HG02588 (cell line): ENCODE data around the gene TNS1.

Source experiments
- ATAC-seq: cut with Tn5 transposase; IDR thresholded peaks from one replicate; pipeline ENCODE4 v1.9.1; 2021; ENCODE audit warnings: mild to moderate bottlenecking, moderate library complexity; ENCODE audit not compliant: unreplicated experiment

TNS1 gene

DNA sequence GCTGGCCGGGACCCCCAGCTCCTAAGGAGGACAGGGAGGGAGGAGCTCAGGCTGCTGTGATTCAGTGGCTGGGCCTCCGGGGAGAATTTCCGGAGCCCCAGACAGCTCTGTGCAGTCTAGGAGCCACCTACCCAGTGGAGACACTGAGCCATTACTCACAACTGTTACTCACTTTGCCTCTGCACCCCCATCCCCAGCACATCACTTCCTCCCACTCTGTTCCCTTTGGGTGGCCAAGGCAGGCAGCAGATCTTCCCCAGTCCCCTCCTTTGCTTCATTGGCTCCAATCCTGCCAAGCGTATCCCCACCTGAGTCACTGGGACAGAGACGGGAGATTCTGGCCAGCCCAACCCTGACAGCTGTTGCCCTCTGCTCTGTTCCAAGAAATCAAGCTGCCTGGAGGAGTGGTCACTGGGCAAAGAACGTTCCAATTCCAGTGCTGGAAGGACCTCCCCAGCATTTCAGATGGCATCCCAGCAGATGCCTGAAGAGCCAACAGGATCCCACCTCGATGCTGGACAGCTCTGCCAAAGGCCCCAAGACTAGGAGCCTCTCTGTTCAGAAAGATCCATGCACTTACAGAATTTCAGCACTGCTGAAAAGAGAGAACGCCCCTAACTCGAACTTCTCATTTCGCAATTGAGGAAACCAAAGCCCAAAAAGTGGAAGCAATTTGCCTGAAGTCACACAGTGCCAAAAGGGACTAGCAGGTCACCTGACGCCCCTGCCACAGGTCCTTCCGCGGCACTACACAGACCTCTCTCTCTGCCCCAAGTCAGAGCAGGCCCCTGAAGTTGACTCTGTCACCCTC, 68.3 kb downstream of the TNS1 start:
- no peak for ATAC-seq

DNA sequence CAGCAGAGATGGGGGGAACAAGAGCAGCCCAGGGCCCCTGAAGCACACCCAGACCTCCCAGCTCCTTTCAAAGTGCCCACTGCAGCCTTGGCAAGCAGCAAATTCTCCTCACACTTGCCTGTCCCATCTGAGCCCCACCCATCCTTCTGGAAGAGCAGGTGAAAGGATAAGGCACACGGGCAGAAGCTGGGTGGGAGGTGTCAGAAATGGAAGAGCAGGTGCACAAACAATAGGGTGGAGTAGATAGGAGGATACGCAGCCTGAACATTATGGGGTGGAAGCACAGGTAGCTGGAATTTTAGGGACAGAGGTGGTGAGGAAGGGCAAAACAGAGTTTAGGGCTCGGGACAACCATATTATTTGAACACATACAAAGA, 69.2 kb downstream of the TNS1 start:
- ATAC-seq, result no peak

DNA sequence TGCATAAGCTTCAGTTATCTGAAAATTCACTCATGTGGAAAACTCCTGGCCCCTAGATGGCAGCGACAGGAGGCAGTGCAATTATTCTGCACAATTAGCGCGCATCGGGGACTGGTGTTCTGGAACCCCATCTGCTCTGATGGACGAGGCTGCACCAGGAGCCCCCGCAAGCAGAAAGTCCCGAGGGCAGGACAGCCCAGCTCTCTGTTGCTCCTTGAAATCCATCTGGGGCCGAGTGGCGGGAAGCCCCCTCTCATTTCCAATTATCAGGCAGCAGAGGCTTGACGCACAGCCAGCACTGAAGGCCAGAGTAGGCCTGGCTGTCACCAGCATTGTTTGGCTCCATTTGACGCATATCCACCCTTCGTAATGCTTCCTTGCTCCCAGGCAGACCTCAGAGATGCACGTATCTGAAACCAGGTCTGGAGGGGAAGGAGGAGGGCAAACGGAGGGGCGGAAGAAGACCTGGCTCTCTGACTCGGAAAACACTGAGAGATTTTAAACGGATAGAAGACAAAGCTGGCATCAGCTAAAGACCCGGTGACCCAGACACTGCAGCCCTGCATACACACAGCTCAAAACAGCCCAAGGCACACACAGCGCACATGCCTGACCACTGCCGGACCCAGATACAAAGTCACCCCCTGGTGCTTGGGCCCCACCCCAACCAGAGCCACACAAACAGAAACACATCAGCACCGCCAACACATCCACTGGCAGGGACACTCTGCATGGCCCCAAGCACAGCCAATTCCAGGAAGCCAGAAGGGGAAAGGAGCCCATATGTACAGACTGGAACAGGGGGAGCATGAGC, 69.8 kb downstream of the TNS1 start:
- ATAC-seq, result no peak

DNA sequence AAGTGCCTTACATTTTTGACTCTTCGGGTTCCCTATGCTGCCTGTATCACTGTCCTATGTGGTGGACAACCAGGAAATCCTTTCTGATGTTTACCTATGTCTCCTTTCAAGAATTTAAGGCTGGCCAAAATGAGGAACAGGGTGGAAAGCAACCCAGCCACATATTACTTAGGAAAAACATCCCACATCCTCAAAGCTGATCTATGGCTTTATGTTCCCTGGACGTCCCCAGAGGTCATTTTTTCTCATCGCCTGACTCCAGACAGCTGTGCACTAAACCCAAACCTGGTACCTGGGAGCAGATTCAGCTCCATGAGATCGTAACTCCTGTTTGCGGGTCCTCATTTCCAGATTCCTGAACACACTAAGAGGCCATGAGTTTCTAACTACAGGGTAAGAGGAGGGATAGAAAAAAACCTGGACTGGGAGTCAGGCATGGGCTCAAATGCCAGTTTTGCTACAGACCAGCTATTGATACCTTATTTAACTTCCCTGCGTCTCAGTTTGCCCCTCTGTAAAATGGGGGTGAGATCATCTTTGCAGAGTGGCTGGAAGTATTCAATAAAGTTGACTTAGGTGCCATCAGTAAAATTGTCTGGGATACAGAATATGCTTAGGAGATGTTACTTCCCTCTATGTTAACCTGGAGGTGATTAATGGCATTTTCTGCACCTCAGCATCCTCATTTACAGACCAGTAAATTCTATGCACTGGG, 70.8 kb downstream of the TNS1 start:
- no peak for ATAC-seq

DNA sequence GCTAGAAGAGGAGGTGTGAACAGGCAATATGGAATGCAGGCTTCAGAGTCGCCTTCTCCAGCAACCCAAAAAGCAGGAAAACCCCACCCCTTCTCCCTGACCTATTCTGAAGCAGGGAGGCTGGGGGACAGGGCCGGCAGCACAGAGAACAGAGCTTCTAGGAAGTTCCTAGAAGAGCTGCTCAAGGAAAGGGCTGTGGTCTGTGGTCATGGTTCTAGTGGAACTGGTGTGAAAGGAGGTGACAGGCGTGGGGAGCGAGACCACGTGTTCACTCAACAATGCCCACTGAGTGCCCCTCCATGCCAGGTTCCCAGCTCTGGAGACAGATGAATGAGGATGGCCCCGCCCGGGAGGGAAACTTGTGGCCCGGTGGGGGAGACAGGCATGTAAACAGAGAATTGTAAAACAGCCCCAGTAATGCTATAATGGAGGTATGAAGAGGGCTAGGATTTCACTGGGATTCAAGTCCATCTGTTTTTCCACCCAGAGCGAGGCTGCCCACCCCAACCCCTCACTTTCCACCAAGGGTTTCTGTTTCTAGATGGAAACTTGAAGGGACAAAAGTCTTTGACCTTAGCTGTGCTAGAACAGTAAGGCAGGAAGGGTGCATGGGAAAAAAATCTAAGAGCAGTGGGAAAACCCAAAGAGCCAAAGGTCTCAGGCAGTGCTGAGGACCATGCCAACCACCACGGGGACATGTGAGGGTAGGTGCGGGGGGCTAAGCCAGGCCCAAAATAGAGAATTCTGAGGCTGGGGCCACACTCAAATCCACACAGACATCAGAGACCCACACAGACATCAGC, 71.8 kb downstream of the TNS1 start:
- no peak for ATAC-seq

DNA sequence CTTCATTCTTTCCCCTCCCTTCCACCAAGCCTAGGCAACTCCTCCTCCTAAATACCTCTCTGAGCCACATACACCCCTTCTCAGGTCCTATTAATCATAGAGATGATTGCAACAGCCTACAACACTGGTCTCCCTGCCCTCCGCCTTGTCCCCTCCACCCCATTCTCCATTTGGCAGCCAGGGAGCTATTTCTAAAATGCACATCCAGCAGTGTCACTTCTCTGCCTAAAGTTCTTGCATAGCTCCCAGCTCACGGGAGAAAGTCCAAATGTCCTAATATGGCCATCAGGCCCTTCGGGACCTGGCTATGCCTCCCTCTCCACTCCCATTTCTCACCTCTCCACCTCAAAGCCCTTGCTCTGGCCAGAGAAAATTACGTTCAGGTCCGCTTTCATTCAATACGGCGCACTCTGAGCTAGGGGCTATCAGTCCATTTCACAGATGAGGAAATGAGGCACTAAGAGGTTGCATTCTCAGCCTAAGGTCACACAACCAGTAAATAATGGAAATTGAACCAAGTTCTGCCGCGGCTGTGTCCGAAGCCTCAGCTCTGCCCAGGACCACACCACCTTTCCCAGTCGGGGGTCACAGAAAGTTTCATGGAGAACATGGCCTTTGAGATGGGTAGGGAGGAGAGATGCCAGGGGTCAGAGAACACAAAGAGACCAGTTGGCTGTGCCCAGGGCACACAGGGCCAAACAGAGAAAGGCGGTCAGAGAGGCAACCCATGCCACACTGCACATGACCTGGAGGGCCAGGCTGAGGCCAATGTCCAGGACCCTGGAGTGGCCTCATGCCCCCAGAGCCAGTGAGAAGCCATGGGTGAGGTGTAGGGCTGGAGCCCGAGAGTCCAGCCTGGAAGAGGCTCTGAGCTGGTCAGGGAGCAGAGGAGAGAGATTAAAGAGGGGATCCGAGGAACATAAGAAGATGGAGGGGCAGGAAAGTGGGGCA, 72.8 kb downstream of the TNS1 start:
- no peak for ATAC-seq

DNA sequence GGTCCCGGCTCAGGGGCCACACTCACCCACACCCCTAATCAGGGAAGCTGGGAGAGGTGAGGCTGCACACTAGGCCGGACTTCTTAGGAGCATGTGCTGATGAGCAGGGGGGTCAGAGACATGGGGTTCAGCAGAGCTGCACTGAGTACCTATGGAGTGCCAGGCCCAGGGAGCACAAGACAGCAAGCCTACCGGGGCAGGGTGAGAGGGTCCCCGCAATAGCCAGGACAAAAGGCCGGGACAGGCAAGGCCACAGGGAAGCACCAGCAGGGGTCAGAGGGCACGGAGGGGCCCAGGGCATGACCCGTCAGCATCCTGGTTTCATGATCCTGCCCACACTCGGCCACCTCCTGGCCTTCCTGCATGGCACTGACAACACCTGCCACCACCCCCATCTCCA, 73.5 kb downstream of the TNS1 start:
- no peak for ATAC-seq

DNA sequence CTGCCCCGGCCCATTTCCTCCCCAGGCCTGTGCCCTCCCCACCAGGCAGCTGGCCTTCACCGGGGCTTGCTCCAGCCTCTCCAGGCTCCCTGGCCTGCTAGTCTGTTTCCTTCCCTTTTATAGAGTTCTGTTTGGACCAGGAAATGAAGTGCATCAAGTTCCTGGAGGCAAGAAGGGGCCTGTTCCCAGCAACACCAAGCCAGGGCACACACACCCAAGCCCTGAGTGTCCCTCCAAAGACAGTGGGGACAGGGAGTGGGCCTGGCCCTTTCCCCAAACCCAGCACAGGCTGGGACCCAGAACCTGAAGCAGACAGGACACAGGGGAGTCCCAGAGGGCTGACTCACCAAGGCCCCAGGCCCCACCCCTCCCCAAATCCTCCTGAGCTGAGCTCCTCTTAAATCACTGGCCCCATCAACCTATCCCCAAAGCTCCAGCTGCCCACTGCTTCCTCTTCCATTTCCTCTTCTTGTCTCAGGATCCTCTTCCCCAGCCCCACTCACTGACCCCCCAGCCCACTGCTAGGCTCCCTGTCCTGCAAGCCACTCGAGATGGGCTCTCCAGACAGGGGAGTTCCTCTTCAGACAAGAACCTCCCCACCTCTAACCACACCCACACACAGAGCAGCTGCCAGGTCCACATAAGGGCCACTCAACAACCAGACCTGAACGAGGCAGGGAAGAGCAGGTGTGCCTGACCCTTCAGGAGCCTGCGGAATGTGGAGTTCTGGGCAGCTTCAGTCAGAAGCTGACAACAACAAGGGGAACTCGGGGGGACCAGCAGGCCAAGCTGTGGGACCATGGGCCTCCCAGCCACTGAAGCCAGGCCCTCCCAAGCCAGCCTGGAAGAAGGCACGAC, 74.2 kb downstream of the TNS1 start:
- ATAC-seq, result no peak

DNA sequence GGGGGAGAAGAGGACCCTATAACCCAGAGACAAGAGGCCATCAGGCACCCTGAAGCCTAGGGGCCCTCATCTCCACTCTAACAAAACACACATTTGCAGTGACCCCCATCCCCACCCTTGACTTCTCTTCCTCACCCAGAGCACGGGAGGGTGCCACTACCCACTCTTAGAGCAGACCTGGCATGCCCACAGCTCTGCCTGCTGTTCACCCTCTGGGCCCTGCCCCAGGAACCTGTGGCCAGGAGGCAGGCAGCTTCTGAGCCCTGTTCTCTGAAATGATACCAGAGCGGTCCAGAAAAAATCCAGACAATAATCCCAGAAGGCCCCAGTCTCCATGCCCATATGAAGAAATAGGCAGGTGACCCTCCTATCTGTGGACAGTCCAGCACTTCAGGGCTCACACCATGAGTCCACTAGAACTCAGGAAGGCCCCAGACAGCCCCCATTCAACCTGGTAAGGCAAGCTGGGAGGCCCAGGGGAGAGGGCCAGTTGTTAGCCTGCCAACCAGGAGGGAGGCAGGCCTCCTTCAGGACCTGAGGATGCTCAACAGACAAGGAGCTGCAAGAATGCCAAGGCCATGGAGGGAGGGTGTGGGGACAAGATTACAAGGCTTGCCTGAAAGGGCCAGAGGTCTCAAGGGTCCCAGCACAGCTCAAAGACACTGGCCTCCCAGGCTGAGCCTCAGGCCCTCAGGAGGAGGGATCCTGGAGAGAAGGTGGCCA, 75.0 kb downstream of the TNS1 start:
- ATAC-seq, result no peak

DNA sequence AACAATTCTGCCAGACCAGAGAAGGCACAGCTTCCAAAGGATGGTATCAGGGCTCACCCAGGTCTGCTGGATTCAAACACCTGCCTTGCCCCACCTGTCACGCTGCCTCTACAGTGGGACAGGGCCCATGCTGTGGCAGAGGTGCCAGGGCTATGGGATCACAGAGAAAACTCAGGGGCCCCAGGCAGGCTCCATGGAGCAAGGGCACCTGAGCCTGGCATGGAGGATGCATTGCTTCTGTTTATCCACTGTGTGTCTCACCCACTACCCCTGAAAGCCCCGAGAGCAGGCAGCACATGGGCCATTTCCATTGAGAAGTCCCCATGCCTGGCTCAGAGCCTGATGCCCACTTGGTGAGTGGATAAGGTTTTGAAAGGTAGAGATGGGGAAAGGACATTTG, 76.0 kb downstream of the TNS1 start:
- ATAC-seq, result no peak

DNA sequence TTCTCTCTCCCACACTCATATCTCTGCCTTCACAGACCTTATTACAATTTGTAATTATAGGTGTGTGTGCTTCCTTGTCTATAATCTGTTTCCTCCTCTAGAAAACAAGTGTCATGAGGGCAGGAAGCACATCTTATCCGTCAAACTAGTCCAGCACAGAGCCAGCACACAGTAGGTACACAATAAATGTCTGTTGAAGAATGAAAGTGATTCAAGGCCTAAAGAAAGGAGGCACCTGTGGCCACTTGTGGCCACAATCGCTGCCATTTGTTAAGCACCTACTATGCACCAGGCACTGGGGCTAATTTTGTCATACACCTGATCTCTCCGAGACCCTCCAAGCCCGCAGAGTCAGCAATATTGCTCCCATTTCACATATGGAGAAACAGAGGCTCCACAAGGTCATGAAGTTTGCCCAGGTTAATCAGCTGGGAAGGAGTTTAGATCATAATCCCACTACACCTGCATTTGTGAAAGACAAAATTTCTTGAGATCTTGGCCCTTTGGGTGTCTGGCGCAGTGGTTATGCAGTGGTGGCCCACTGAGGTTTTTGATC, 78.4 kb downstream of the TNS1 start:
- ATAC-seq, result no peak

DNA sequence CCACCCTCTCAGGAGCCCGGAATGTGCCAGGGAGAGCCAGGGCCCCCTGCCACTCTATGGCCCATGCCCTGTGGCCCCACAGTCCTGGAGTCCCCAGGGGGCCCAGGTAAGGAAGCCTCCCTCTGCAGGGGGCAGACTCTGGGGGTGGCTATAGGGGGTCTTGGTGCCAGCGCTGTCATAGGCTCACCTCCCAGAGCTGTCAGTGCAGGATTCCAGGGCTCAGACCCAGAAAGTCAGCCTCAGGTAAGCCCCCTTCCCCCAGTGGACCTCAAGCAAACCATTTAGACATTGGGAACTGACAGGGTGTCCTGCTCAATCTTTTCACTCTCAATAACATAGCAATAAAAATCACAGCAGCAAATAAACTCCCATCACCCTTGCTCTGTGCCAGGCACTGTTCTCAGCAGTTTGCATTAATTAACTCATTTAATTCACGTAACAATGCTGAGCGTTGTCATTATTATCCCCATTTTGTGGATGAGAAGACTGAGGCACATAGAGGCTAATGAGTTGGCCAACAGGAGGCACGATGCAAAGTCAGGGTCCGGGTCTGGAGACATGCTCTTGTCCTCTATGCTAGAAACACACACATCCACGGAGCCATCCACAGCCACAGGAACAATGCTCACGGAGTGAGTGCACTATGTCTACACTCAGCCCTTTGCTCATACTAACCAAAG, 79.6 kb downstream of the TNS1 start:
- no peak for ATAC-seq

DNA sequence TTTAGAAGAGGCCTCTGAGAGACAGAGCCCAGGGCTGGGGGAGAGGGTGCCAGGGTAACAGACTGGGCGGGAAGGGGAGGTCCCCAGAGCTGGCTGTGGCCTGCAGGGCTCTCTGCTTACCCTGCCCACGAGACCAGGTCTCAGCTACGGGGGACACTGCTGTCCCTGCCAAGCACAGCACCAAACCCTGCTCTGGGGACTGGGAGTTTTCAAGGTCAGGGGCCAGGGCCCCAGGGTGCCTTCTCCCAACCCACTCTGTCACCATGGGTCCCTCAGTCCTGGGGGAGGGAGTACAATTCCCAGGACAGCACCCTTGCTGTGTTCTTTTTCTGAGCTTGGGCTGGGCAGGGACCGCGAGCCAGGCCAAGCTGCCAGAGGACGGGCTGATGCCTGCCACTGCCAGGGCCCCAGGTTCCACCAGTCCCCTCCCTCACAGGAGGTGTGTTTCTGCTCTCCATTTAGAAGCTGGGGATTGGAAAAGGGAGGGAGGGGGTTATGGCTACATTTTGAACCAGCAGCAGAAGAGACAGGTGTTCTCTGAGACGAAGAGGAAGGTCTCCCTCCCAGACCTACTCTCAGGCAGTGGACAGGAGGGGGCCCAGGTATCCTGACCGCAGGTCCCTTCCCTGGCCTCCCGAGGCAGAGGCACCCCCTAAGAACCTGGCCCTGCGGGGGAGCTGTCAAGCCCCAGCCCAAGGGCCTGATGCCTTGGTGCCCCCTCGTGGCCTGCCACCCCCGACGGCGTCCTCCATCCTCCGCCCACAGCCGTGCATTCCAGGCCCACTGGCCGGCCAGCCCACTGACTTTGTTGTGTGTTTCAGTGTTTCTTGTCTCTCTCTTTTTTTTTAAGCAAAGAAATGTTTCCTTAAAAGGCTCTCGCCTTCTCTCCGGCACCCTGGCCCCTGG, 80.4 kb downstream of the TNS1 start:
- ATAC-seq, result no peak

DNA sequence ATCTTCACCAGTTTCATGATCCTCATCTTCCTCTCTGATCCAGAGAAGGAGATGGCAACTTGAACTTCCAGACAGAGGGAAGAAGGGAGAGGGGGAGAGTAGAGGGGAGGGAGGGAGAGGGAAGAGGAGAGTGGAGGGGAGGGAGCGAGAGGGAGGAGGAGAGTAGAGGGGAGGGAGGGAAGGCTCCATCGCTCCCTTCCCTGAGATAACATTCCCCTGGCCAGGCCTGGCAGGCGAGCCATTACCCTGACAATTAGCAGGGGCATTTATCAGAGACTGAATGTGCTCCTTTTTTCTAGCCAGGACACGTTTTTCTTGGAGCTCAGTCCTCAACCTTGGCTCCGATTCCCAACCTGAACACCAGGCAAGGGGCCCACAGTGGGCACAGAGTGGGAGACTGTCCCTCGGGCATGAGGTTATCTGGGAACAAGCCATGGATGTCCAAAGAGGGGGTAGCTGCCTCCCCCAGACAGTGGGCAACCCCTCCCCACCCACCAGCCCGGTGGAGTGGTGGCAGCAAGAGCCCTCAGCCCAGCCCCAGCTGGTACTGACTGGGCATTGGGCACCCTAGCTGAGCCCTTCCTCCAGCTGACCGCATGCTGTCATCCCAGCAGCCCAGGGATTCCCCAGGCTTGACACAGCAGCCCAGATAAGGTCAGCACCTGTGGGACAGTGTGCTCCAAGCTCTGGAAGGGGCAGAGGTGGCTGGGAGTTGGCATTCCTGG, 81.8 kb downstream of the TNS1 start:
- no peak for ATAC-seq

DNA sequence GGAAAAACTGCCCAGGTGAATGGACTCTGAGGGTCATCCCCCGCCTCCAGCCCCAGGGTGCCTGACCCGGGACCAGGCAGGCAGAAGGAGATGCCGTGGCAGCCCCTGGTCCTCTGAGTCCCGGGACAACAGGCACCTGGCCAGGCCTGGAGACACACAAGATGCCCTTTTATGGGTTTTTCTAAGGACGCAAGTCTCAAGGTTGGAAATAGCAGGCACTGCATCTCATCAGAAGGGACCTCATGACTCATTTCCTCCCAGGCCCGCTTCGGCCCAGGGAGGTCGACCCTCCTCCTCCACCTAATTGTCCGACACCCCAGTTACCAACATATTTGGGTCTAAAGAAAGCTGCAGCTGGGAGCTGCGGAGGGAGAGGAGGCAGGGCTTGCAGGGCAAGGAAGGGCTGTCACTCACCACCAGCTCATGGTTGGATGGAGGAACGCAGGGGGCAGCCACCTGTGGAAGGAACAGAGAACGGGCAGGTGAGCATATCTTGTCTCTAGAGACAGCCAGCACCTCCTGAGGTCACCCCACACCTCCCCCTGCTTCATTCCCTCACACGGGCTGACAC, 82.9 kb downstream of the TNS1 start:
- no peak for ATAC-seq
